OCI-M1 (cell line): ENCODE measurements around the gene OR2T4.
A peak's percentile ranks its signal among the peaks of the same experiment; 100 is the strongest.

Experiments
- DNase-seq: peaks from one replicate; lab custom pipeline; 2025; lab: John Stamatoyannopoulos, UW

Gene OR2T4

GRCh38 chr1:248361121-248361715 is at the start of gene OR2T4:
Gene OR2T4, plus strand, starts transcription at chr1:248361665. Its CDS starts 0 bp downstream, at chr1:248361665.
- DNase-seq = peak; percentile 31

- DNase-seq = no peak
These were observed 44.7 kb upstream of the OR2T4 start for GRCh38 chr1:248316796-248317195.

- no peak for DNase-seq
These were observed 37.0 kb upstream of the OR2T4 start, which contains the start of gene OR2M7 for GRCh38 chr1:248324468-248324867. Gene OR2M7, minus strand, starts transcription at chr1:248324568. Its CDS starts 0 bp downstream, at chr1:248324568.

GRCh38 chr1:248343451-248343850 is 18.0 kb upstream of the OR2T4 start:
- no peak for DNase-seq

GRCh38 chr1:248348475-248348874 is 13.0 kb upstream of the OR2T4 start, which contains the start of gene OR14C36:
Gene OR14C36, plus strand, starts transcription at chr1:248348775. Its CDS starts 0 bp downstream, at chr1:248348775.
- DNase-seq = no peak

- no peak for DNase-seq
These were observed 2.0 kb upstream of the OR2T4 start for GRCh38 chr1:248359415-248359814.

GRCh38 chr1:248366609-248367008 is 5.1 kb downstream of the OR2T4 start:
- no peak for DNase-seq

GRCh38 chr1:248372394-248372793 is 10.9 kb downstream of the OR2T4 start:
- DNase-seq = no peak

- DNase-seq = no peak
These were observed 12.3 kb downstream of the OR2T4 start for GRCh38 chr1:248373761-248374160.

GRCh38 chr1:248375446-248375845 is 14.0 kb downstream of the OR2T4 start, which contains the start of gene OR2T6:
Gene OR2T6, plus strand, starts transcription at chr1:248375746. Its CDS starts 11,863 bp downstream, at chr1:248387609.
- no peak for DNase-seq

- DNase-seq = peak; percentile 17
These were observed 15.5 kb downstream of the OR2T4 start for GRCh38 chr1:248376916-248377315.

GRCh38 chr1:248380854-248381253 is 19.4 kb downstream of the OR2T4 start:
- DNase-seq = no peak

- DNase-seq = no peak
These were observed 27.0 kb downstream of the OR2T4 start for GRCh38 chr1:248388426-248388825.

- DNase-seq = no peak
These were observed 31.6 kb downstream of the OR2T4 start for GRCh38 chr1:248393050-248393449.

GRCh38 chr1:248402748-248403147 is 41.3 kb downstream of the OR2T4 start, which contains the start of gene OR2T1:
Gene OR2T1, plus strand, starts transcription at chr1:248403048. Its CDS starts 3,100 bp downstream, at chr1:248406148.
- DNase-seq = no peak

- DNase-seq = peak; percentile 31
These were observed 42.6 kb downstream of the OR2T4 start for GRCh38 chr1:248404024-248404423.

GRCh38 chr1:248406721-248407692 is 45.5 kb downstream of the OR2T4 start:
- no peak for DNase-seq
